A549 (cell line): Measurements from ENCODE around the gene NR1H2.
"Not testable (repeated sequence)": the region's sequence is repeated elsewhere in the genome, so short reads cannot be mapped to it uniquely, and the experiment has no call there.

Source experiments
- CTCF ChIP-seq: fragments of >200 bp; sonication (Bioruptor Twin); formaldehyde crosslinking; IDR thresholded peaks from 3 replicates; pipeline ENCODE4 v1.5.1; 2016
- E2F6 ChIP-seq: IDR thresholded peaks from 2 replicates; pipeline ENCODE4 v1.6.1; 2012; ENCODE audit warnings: low read depth, borderline replicate concordance
- EP300 ChIP-seq, 2 experiments: fragments of >200 bp; sonication (Bioruptor Twin); formaldehyde crosslinking; IDR thresholded peaks; 2 replicates in 1 of 2; 3 replicates in 1 of 2; pipeline ENCODE4 v1.6.1; 2016 to 2017
- HDAC2 ChIP-seq: fragments of 200-600 bp; sonication (generic); IDR thresholded peaks from 2 replicates; pipeline ENCODE4 v1.6.1; 2016
- HOXB13 ChIP-seq: fragments of 250-450 bp; sonication (Bioruptor Pico); IDR thresholded peaks from 2 replicates; pipeline ENCODE4 v1.5.0; 2020; ENCODE audit warnings: low read depth, mild to moderate bottlenecking, moderate library complexity
- JUN ChIP-seq, 2 experiments: fragments of >200 bp; sonication (Bioruptor Twin); formaldehyde crosslinking; IDR thresholded peaks; 2 replicates in 1 of 2; 3 replicates in 1 of 2; pipeline ENCODE4 v1.6.1; 2016 to 2017
- MAZ ChIP-seq: fragments of 150-350 bp; IDR thresholded peaks from 2 replicates; pipeline ENCODE4 v1.6.1; 2014; ENCODE audit warnings: antibody characterized with exemption, low read depth, low read length, borderline replicate concordance
- POLR2A ChIP-seq: IDR thresholded peaks from 2 replicates; pipeline ENCODE4 v1.6.1; 2012; ENCODE audit warnings: mild to moderate bottlenecking, low read length
- RAD21 ChIP-seq, 2 experiments: fragments of >200 bp in 1 of 2; sonication (Bioruptor Twin) in 1 of 2; formaldehyde crosslinking in 1 of 2; IDR thresholded peaks in 1 of 2; conservative IDR thresholded peaks in 1 of 2; 2 replicates in 1 of 2; 3 replicates in 1 of 2; pipeline ENCODE4 v1.6.1; 2012 to 2018; ENCODE audit warnings: inconsistent platforms in 1 of 2
- SMC3 ChIP-seq: fragments of >200 bp; sonication (Bioruptor Twin); formaldehyde crosslinking; IDR thresholded peaks from 3 replicates; pipeline ENCODE4 v1.6.1; 2018; ENCODE audit warnings: inconsistent platforms
- SREBF2 ChIP-seq: fragments of 450-650 bp; IDR thresholded peaks from 2 replicates; pipeline ENCODE4 v1.6.1; 2014; ENCODE audit warnings: mild to moderate bottlenecking, moderate library complexity
- ZC3H11A ChIP-seq: fragments of 450-650 bp; IDR thresholded peaks from 2 replicates; pipeline ENCODE4 v1.6.1; 2014; ENCODE audit warnings: antibody characterized with exemption, mild to moderate bottlenecking

GRCh38 chr19:50347089-50347581 is 29.1 kb upstream of the NR1H2 start:
- not testable (repeated sequence) for TF ChIP-seq CTCF; E2F6; RAD21 (conservative IDR thresholded peaks at IDR 0.05 in 1 of 2, IDR thresholded peaks at IDR 0.05 in 1 of 2); SMC3; SREBF2; JUN (IDR thresholded peaks at IDR 0.05); POLR2A; HDAC2; HOXB13 (CRISPR knock-in tag); MAZ; EP300 (IDR thresholded peaks at IDR 0.05); ZC3H11A
